WERI-Rb-1 (cell line): ENCODE data around the gene SPTB.
"Not testable (repeated sequence)": the region's sequence is repeated elsewhere in the genome, so short reads cannot be mapped to it uniquely, and the experiment has no call there.

ENCODE experiments used
- DNase-seq: peaks from one replicate; pipeline ENCODE4 v3.0.0-alpha.2; 2020
- H3K27ac ChIP-seq: fragments of 250-450 bp; sonication (Bioruptor Pico); 2 replicates; pipeline ENCODE4 v1.5.1; 2020; ENCODE audit warnings: mild to moderate bottlenecking, moderate library complexity
- H3K27me3 ChIP-seq: fragments of 250-450 bp; sonication (Bioruptor Pico); 2 replicates; pipeline ENCODE4 v1.5.1; 2021; ENCODE audit warnings: mild to moderate bottlenecking, low read depth, moderate library complexity; ENCODE audit not compliant: insufficient read depth, severe bottlenecking
- H3K36me3 ChIP-seq: fragments of 250-450 bp; sonication (Bioruptor Pico); 2 replicates; pipeline ENCODE4 v1.5.1; 2020; ENCODE audit warnings: mild to moderate bottlenecking, moderate library complexity
- H3K4me3 ChIP-seq: 2 replicates; pipeline ENCODE4 v1.5.1; 2011; ENCODE audit warnings: low read depth, mild to moderate bottlenecking, control low read depth, low read length
- H3K9me3 ChIP-seq: fragments of 250-450 bp; sonication (Bioruptor Pico); 2 replicates; pipeline ENCODE4 v1.5.1; 2021; ENCODE audit warnings: mild to moderate bottlenecking, moderate library complexity; ENCODE audit not compliant: severe bottlenecking
- TF ChIP-seq, protein P1 (sequence below): IDR thresholded peaks from 2 replicates; pipeline ENCODE4 v1.5.1; 2011; ENCODE audit warnings: low read depth, mild to moderate bottlenecking, control low read depth, inconsistent platforms, low read length

Gene SPTB

DNA sequence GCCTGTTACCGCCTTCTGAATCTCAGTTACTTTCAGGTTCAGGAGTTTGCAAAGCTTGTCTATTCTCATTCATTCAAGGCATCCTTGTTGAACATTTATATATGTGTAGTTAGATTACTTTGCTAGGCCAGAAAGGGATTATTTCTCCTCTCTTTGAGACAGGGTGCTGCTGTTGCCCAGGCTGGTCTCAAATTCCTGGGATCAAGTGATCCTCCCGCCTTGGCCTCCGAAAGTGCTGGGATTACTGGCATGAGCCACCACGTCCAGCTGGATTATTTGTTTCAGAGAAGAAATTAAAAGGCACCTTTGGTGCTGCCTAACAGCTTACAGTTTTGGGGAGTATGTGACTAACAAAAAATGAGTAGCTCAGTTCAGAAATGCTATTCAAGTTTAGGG, 35.3 kb upstream of the SPTB start:
- peak overlapping the region; percentile 88 for H3K27ac ChIP-seq
- no peaks in the 10 kb centered on the region for H3K9me3 ChIP-seq
- TF ChIP-seq, protein P1, sequence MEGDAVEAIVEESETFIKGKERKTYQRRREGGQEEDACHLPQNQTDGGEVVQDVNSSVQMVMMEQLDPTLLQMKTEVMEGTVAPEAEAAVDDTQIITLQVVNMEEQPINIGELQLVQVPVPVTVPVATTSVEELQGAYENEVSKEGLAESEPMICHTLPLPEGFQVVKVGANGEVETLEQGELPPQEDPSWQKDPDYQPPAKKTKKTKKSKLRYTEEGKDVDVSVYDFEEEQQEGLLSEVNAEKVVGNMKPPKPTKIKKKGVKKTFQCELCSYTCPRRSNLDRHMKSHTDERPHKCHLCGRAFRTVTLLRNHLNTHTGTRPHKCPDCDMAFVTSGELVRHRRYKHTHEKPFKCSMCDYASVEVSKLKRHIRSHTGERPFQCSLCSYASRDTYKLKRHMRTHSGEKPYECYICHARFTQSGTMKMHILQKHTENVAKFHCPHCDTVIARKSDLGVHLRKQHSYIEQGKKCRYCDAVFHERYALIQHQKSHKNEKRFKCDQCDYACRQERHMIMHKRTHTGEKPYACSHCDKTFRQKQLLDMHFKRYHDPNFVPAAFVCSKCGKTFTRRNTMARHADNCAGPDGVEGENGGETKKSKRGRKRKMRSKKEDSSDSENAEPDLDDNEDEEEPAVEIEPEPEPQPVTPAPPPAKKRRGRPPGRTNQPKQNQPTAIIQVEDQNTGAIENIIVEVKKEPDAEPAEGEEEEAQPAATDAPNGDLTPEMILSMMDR, result no peak
- DNase-seq, result no peak
- no peaks in the 10 kb centered on the region for H3K27me3 ChIP-seq
- H3K4me3 ChIP-seq, result peak overlapping the region; percentile 76
- H3K36me3 ChIP-seq, result no peaks in the 10 kb centered on the region; the same call in 1 of the 2 replicates

DNA sequence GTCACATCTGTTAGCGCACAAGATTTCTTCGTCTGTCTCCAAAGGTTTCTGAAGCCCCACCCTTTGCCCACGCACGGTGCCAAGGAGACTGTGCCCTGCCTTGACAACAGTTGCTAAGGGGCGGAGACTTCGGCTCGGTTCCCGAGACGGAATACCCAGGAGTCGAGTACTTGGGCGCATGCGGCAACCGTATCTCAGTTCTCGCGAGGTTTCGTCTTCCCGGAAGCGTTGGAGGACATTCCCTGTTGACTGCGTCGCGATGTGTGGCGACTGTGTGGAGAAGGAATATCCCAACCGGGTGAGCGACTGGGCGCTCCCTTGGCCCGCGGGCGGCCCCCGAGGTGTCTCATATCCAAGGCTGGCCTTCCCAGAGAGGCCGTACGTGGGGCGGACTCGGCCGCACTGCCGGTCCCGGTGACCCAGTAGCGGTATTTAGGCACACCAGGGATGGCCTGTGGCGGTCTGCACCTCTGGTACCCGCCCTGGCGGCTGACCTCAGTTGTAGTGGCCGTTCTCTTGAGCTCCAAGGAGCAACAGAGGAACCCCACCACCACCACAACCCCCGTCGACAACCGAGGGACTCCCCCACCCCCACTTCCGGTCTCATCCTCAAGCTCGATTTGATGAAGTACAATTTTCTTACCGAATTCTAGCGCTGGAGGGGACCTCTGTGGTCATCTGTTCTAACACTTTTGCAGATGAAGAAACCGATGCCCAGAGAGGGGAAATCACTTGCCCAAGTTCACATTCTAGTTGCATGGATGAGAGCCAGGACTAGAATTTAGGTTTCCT, 34.7 kb upstream of the SPTB start, which contains the start of gene CHURC1:
Gene CHURC1, plus strand, starts transcription at position 219 of the 792 bp plus-strand sequence. Its CDS starts 41 bp downstream, at position 260.
- Histone ChIP-seq H3K36me3 (no peaks in the 10 kb centered on the region; the same call in 1 of the 2 replicates), H3K4me3 (peak within 1 kb of the TSS; percentile 76), H3K9me3 (no peaks in the 10 kb centered on the region), H3K27ac (peak within 1 kb of the TSS; percentile 88), H3K27me3 (no peaks in the 10 kb centered on the region)
- TF ChIP-seq, protein P1, result no peak
- peak; percentile 99 for DNase-seq

DNA sequence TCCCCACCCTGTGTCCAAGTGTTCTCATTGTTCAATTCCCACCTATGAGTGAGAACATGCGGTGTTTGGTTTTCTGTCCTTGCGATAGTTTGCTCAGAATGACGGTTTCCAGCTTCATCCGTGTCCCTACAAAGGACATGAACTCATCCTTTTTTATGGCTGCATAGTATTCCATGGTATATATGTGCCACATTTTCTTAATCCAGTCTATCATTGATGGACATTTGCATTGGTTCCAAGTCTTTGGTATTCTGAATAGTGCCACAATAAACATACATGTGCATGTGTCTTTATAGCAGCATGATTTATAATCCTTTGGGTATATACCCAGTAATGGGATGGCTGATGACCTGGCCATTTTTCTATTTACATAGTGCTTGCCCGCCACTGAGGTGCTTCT, 33.8 kb upstream of the SPTB start:
- not testable (repeated sequence) for H3K27me3 ChIP-seq, DNase-seq, H3K27ac ChIP-seq, H3K9me3 ChIP-seq, H3K36me3 ChIP-seq
- peak overlapping the region; percentile 76 for H3K4me3 ChIP-seq

DNA sequence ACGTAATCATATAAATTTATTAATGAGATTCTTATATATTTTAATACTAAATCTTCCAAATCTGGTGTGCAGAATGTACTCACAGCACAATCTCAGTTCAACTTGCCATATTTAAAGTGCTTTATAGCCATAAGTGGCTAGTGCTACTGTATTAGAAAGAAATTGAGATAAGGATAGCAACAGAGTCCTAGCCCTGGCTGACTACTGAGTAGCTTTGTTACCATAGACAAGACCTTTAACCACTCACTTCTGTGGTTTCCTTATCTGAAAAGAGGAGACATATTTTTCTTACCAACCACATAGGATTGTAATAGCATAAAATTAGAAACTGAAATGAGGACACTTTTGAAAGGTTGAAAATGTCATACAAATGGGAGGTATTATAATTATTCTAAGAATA, 32.6 kb upstream of the SPTB start:
- TF ChIP-seq, protein P1, result no peak
- Histone ChIP-seq H3K36me3 (no peaks in the 10 kb centered on the region; the same call in 1 of the 2 replicates), H3K27me3 (no peaks in the 10 kb centered on the region), H3K9me3 (no peaks in the 10 kb centered on the region), H3K27ac (no peak overlapping the region), H3K4me3 (no peak overlapping the region)
- DNase-seq, result no peak

DNA sequence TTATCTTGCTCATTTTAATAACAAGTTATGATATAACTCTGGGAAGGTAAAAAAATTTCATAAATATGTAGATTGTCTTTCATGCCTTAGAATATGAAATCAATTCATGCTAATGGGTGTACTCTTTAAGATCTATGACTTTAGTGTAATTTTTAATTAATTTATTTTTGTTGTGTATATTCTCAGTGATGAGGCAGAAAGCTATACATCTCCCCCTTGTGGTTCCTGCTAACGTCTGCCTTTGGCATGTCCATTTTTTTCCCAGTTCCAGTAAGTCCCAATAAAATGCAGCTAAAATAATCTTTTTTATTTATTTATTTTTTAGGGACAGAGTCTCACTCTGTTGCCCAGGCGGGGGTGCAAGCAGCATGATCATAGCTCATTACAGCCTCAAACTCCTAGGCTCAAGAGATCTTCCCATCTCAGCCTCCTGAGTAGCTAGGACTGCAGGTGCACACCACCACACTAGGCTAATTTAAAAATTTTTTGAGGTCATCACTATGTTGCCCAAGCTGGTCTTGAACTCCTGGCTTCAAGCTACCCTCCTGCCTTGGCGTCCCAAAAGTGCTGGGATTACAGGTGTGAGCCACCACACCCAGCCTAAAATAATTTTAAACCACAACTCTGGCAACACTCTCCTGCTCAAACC, 31.3 kb upstream of the SPTB start:
- no peak overlapping the region for H3K4me3 ChIP-seq
- peak; percentile 14 for DNase-seq
- no peak overlapping the region for H3K27ac ChIP-seq
- no peaks in the 10 kb centered on the region for H3K9me3 ChIP-seq
- TF ChIP-seq, protein P1, result peak; percentile 52; the same call in 1 of the 2 replicates
- no peaks in the 10 kb centered on the region for H3K27me3 ChIP-seq
- H3K36me3 ChIP-seq, result no peaks in the 10 kb centered on the region; the same call in 1 of the 2 replicates

DNA sequence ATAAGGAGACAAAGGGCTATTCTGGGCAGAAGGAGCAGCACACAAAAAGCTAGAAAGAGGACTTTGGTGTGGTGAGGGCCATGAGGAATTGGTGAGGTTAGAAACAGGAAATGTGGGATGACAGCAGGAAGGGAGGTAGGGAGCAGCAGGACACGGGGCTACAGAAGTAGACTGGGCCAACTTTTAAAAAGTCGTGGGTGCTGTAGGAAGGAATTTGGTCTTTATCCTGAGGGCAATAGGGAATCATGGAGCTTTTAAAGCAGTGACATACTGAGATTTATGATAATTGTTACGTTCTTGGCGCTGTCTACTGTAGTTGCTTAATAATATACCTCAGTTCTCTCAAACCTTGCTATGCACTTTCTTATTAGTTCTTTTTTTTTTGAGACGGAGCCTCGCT, 26.3 kb upstream of the SPTB start:
- no peak overlapping the region for H3K27ac ChIP-seq
- H3K9me3 ChIP-seq, result no peaks in the 10 kb centered on the region
- no peaks in the 10 kb centered on the region for H3K27me3 ChIP-seq
- TF ChIP-seq, protein P1, result no peak
- DNase-seq, result no peak
- H3K4me3 ChIP-seq, result no peak overlapping the region
- H3K36me3 ChIP-seq, result no peaks in the 10 kb centered on the region
